Embryonic facial prominence (tissue), 1 donor: ENCODE data around the gene TBC1D17.

Experiments used
- DNase-seq: peaks from one replicate; pipeline ENCODE4 v3.0.0-alpha.2; 2016; ENCODE audit errors: extremely low spot score

TBC1D17 gene

DNA sequence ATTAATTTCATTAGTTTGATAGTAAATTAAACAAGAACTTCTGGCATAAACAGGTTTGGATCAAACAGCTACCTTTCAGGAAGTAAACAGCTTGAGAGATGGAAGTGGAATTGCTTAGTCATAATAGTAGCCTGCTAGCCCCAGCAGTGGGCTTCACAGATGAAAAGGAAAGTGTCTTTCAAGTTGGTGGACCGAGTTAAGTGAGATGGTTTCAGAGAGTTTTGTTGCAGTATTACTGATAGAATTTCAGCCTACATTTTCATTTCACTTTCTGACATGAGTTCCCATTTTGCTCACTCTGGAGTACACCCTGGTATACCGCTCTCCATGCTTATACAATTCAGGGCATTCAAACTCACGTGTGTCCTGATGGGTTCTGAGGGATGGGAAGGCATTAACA lies 28.6 kb upstream of the TBC1D17 start:
- DNase-seq, result no peak

DNA sequence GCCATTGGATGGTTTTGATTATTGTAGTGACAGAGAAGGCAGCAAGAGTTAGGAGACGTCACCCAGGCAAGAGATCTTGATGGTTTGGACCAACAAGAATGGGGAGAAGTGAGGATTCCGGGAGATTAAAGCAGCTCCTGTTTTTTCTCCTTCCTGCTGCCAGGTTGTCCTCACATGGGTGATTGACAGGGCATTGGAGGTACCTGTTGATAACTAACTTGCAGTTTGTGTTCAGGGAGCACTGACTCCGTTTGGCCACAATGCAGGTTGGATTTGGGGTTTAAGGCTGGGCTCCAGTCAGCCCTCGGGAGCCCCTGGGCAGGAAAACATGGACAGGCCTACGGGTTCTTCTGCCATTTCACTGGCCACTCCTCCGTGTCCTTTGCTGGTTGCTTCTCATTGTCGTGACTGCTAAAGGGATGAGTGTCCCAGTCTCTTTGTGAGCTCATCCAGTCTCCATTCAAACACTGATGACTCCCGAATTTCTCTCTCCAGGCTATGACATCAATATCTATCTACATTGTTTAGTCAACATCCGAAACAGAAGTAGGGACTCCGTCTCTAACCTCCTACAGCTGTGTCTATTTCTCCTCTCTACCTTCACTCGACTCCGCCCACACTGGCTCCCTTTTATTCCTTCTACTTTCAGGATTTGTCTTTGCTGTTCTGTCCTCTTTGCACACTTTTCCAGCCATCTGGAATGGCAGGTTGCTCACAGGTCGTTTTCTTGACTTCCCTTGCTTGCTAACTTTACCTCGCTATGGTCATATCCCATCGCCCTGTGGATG lies 27.9 kb upstream of the TBC1D17 start:
- DNase-seq, result no peak

DNA sequence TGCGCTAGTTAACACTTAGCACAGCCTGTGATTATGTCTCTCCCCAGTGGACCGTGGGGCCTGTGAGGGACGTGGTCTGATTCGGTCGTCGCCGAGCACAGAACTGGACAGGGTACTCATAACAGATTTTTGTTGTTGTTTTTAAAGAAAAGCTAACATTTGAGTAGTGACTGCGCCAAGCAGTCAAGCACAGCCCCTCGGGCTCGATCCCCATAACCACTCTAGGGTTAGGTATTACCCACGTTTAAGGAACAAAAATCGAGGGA lies 27.3 kb upstream of the TBC1D17 start:
- DNase-seq, result no peak

DNA sequence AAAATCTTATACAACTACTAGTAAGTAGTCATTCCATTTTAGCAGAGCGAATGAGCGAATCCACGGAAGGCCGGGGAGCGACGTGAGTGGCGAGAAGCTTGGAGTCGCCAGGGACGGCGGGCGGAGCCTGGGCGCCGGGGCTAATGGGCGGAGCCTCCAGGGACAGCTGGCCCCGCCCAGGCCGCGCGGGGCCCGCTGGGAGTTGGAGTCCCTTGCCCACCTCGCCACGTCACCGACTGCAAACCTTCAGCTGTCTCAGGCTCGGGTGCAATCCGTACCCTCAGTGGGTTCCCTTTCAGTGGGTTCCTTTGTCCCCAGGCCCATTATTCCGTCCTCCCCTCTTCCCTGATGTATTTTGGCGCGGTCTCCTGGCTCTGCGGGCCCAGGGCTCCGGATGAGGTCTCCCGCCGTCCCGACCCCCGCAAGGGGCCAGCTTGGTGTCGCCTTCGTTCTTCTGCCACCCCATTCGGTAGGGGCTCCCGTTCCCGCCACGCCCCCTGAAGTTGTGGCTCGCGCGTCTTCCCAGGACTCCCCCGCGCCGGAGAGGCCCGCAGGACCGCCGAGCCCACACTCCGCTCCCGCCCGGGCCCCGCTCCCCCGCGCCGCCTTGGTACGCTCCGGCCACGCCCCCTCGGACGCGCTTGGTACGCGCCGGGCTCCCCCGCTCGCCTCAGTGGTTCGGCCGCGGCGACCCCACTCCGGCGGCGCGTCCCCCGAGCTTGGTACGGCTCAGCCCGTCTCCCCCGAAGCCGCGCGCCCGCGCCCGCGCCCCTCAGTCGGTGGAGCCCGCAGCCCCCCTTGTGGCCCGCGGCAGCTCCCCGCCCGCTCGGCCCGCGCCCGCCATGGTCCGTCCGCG lies 26.8 kb upstream of the TBC1D17 start, which contains the start of gene PTOV1:
PTOV1 (plus strand) TSS at position 673 of the 856 bp plus-strand sequence.
- DNase-seq, result peak; percentile 77

DNA sequence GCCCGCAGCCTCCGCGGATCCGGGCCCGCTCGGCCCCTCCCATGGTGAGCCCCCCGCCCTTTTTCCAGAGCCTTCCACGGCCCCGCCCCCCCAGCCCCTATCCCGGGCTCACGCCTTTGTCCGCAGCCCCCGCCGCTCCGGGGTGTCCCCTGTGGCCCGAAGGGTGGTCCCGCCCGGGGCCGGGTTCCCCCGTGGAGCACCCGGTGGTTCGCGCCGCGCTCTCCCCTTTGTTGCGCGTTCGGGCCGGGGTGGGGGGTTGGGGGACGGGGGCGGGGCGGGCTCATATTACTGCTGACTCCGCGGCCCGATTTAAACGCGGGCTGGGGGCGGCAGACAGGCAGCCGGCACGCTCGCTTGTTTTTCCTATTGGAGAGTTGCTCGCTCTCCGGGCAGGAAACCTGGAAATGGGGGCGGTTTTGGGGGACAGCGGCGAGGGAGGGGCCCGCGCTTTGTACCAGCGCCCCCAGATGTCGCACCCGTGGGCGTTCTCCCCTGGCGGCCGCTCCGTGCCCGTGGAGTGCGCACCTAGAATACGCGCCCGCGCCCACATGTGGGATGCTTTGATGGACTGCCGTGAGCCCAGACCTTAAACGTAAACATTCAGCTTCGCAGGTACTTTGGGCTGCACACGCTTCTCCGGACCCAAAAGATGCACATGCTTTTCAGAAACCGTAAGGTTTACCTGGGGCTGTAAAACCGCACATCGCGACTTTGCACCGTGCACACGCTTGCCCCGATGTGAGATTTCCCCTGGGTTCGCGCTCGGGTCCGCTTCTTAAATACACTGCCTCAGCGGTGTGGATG lies 25.8 kb upstream of the TBC1D17 start:
- peak; percentile 48 for DNase-seq

DNA sequence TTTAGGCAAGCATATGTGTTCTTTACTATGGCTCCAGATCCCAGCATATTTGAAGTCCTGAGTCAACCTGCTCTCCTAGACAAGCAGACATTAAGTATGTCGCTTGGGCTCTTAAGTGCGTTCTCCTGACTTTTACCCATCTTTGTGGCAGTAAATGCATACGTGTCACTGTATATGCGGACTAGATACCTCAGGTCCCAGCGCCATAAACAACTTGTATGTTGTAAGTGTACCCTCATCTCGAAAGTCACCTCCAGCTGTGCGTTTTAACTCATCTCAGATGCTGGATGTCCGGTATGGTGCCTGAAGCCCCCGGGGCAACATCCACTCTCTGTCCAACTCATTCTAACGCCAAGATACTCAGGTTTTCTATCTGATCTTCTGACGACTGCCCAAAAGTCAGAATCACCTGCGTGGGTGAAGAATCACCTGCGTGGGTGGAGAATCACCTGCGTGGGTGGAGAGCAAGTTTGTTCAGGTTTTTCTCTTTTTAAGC lies 24.8 kb upstream of the TBC1D17 start:
- no peak for DNase-seq

DNA sequence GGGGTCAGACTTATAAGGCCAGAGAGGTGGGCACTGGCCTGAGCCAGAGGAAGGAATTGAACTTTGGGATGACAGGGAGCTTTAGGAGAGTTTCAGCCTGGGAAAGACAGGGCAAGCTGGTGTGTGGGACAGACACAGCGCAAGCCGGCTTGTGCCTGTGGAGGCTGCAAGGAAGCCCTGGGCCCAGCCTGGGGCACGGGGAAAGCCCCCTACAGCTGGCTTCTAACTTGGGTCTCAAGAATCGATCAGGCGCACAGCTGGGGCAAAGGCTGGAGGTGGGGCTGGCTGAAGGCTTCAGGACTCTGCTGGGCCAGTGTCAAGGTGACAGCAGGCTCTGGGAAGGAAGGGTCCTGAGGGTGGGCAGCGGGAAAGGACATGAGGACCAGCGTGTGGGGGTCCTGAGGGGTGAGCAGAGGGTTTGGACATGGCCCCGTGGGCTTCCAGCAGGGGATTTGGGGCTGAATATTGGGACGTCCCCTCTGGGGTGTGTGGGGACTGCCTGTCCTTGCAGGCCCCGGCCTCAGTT lies 23.6 kb upstream of the TBC1D17 start:
- DNase-seq, result no peak

DNA sequence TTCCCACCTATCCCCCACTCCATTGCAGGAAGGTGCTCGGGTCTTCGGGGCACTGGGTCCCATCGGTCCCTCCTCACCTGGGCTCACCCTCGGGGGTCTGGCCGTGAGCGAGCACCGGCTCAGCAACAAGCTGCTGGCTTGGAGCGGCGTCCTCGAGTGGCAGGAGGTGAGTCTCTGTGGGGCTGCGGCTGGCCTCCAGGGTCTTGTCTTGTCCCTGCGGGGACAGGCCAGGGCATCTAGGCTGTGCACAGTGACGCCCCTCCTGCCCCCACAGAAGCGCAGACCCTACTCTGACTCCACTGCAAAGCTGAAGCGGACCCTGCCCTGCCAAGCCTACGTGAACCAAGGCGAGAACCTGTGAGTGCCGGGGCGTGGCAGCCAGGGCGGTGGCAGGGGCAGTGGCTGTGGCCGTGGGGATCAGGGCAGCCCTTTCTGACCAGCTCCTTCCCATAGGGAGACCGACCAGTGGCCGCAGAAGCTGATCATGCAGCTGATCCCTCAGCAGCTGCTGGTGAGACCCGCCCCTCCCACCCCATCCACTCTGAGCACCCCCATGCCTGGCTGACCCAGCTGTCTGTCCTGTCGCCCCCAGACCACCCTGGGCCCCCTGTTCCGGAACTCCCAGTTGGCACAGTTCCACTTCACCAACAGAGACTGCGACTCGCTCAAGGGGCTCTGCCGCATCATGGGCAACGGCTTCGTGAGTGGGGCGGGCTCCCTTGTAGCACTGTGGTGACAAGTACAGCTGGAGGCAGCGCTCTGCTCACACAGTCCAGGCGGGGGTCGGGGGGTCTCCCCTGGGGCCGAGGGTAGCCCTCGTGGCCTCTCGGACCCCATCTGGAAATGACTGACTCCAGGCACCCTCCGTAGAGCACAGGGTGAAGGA lies 22.9 kb upstream of the TBC1D17 start:
- no peak for DNase-seq

DNA sequence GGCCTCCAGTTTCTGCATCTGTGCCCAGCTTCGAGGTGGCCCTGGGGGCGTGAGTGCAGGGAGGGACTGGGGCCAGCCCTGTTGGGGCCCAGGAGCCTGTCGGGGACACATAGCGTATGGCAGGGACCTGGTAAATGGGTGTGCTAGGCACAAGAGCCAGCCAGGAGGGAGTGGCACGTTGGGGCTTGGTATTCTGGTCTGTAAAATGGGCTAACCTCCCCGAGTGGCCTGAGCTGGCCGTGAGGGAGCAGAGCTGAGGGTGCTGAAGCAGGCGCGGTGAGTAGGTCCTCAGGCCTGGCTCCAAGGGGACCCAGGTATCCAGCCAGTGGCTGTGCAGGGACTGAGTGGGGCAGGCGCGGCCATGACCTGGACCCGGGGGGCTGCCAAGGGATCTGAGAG lies 22.2 kb upstream of the TBC1D17 start:
- DNase-seq, result no peak

DNA sequence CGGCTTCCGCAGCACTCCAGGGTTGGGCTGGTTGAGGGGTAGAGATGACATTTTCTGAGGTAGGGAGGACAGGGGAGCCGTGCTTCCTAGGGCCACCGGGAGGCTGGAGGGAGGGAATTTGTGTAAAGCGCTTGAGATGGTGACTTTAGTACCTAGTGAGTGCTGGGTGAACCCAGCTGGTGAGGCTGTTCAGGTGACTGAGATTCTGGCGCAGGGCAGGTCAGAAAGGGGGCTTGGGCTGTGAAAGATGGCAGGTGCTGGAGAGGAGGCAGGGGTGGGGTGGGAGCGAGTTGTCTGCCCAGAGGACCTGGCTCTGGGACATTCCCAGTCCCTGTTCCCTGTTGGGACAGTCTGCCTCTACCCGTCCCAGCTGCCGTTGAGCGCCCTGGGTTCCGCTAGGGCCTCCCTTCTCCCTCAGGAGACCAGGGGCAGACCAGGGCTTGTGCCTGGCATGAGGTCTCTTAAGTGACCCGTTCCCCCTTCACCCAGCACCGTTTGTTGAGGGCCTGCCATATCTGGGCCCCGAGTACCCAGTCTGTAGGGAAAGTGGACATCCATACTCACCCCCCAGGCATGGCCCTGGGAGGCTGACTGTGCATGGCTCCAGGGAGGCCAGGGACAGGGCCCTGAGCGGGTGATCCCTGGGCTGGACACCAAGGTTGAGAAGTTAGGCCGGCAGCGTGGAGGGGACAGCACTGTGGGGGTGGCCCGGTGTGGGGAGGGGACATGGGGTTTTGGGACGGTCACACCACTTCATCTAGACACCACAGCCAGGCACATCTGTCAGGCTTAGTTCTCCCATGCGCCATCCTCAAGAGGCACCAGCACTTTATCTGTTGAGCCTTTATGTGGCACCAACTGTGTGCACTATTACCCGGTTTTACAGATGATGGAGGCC lies 21.6 kb upstream of the TBC1D17 start:
- no peak for DNase-seq

DNA sequence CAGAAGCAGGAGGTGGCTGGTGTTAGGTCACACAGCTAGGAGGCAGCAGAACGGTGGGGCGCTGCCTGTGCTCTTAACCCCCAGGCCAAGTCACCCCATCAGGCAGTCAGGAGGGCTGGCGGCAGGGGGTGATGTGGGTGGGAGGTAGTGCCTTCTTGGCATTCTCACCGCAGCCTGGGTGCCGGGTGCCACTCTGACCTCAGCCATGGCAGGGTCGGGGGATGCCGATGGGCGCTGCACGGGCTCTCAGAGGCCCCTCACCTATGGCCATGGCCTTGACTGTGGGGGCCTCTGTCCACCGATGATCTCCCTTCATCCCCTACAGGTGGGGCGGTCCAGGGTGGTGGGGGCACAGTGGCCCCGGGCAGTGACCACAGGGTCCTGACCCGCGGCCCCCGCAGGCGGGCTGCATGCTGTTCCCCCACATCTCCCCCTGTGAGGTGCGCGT lies 20.9 kb upstream of the TBC1D17 start:
- no peak for DNase-seq

DNA sequence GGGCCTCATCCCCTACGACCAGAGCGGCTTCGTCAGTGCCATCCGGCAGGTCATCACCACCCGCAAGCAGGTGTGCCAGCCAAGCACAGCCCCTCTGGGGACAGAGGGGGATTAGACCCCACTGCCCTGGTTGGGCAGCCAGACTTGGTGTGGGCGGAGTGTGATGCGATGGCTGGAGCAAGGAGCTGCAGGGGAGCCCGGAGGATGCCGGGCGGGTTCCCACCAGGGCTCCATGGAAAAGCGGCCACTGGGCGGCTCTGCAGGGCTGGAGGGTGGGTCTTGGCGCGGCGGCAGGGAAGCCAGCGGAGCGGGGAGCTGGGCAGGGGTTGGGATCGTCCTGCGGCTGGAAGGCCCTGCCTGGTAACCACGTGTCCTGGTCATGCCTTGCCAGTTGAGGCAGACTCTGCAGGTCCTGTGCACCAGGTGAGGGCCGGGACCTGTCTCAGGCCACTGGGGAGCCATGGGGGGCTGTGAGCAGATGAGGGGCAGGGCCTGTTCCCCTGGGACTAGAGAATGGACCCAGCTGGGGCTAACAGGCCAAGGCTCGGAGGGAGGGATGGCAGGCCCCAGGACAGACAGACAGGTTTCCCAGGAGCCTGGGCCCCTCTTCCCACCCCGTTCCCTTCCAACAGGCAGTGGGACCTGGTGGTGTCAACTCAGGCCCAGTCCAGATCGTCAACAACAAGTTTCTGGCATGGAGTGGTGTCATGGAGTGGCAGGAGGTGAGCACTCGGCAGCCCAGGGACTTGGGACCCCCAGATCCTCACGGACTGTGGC lies 20.3 kb upstream of the TBC1D17 start:
- DNase-seq, result no peak

DNA sequence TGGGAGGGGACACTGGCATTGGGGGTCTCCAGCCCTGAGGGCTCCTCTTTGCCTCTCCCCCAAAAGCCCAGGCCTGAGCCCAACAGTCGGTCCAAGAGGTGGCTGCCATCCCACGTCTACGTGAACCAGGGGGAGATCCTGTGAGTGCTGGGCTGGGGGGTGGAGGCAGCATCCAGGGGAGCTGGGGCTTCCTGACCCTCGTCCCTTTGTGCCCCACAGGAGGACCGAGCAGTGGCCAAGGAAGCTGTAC lies 19.7 kb upstream of the TBC1D17 start:
- DNase-seq, result no peak

DNA sequence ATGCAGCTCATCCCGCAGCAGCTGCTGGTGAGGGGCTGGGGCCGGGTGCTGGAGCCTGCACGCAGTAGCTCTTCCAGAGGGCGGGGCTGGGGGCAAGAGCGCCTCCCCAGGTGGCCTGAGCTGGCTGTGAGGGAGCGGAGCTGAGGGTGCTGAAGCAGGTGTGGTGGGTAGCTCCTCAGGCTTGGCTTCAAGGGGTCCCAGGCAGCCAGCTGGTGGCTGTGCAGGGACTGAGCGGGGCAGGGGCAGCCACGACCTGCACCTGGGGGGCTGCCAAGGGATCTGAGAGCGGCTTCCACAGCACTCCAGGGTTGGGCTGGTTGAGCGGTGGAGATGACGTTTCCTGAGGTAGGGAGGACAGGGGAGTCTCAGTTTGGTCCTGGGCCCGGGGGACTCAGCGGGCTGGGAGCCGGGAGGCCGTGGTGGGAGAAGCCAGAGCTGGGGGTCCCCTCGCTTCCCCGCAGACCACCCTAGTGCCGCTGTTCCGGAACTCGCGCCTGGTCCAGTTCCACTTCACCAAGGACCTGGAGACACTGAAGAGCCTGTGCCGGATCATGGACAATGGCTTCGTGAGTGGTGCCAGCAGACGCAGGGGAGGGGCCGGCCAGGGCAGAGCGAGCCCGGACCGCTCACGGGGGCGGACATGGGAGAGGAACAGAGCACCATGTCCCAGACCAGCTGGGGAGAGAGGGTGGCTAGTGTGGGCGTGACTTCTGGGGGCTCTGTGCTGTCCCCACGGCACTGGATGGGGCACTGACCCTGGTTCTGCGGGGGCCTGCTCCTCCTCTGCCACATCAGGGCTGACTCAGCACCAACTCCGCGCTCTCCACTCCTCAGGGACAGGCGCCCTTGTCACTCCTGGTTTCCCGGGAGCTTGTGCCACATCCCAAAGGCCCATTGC lies 19.2 kb upstream of the TBC1D17 start:
- no peak for DNase-seq

DNA sequence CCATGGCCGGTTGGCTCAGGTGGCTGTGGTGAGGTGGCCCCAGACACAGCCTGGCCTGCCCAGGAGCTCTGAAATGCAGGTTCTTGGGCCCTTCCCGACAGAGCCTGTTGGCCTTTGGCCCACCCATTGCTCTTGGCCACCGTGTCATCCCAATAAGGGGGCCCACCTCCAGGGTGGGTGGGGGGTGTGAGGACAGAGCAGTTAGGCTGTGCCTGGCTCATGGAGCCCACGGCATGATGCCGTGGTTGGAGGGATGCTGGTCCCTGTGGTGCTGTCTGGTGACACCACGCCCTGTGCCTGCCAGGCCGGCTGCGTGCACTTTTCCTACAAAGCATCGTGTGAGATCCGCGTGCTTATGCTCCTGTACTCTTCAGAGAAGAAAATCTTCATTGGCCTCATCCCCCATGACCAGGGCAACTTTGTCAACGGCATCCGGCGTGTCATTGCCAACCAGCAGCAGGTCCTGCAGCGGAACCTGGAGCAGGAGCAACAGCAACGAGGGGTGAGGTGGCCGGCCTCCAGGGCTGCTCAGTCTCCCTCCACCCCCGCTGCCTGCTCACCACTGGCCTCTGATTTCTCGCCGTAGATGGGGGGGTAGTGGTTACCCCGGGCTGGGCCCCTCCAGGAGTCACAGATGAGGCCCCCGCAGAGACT lies 17.7 kb upstream of the TBC1D17 start:
- DNase-seq, result no peak

DNA sequence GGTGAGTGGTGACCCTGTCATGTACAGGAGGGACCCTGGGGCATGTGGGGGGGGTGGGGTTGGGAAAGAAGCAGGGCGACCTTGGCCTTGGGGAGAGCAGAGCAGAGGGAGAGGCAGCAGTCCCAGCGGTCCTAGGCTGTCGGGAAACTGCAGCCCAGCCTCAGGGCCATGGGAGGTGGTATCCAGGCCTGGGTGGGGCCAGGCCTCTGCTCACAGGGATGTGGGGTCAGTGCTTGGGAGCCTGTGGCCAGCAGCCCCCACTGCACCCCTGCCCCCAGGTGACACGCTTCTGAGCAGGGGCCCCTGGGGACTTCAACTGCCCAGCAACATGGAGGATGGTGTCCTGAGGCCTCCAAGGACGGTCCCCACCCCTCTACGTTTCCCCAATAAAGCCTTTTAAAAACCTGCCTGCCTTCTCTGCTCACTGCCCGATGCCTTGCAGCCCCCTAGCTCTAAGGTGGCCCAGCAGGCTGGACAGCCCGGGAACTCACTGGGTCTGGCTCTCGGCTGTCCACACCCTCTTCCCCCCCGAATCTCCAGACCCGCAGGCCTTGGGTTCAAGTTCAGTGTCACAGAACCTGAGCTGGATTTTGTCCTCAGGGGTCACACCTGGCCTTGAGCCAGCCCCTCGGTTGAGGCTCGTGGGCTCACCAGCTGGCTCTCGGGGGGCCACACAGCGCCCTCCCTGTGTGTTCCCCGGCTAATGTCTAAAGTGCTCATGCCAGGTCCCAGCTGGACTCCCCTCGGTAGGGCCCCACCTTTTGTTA lies 17.0 kb upstream of the TBC1D17 start:
- DNase-seq, result no peak

DNA sequence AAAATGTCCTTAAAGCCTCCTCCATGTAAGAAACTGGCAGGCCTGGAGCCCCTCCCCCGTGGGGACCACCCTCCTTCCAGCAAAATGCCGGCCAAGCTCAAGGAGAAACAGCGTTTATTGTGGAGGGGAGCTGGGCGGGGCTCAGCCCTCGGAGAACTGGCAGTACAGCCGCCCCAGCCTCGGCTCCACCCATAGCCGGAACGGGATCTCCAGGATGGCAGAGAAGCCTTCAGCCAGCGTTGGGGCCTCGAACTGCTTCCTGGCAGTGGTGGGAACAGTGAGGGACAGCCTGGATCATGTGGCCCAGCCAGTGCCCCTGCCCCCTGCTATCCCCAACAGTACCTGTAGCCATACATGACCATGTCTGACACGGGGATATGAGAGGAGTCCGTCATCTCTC lies 16.4 kb upstream of the TBC1D17 start:
- no peak for DNase-seq
